GM18867 (cell line): ENCODE results near the gene PLXNB2.

Experiments
- ATAC-seq: cut with Tn5 transposase; IDR thresholded peaks from one replicate; pipeline ENCODE4 v1.9.1; 2021; ENCODE audit warnings: mild to moderate bottlenecking, moderate library complexity; ENCODE audit not compliant: unreplicated experiment

Gene PLXNB2

GRCh38 chr22:50267591-50268390 lies 39.7 kb downstream of the PLXNB2 start:
- ATAC-seq, result no peak

- no peak for ATAC-seq
Measured at GRCh38 chr22:50266994-50267393, 40.5 kb downstream of the PLXNB2 start.

- ATAC-seq, result no peak
Measured at GRCh38 chr22:50264946-50265669, 42.3 kb downstream of the PLXNB2 start.

GRCh38 chr22:50264104-50264745 lies 43.2 kb downstream of the PLXNB2 start:
- no peak for ATAC-seq

- ATAC-seq, result no peak
Measured at GRCh38 chr22:50262973-50263617, 44.4 kb downstream of the PLXNB2 start.

DNA sequence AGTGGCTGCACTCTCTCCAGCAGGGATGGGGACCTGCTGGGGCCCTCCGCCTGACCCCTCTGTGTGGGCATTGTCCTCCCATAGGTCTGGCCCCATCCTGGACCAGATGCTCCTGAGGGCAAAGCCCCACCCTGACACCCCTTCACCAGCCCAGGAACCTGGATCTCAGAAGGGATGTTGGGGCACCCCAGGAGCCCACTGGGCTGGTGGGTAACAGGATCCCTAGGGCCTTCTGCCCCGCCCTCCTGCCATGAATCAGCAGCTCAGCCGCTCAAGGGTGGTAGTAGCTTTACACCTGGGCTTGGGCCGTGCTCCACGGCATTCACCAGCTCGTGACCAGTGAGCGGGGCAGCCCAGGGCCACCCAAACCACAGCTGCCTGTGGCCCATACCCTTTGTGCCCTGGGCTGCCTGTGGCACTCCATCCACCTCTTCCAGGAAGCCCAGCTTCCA lies 45.0 kb downstream of the PLXNB2 start:
- ATAC-seq, result no peak

DNA sequence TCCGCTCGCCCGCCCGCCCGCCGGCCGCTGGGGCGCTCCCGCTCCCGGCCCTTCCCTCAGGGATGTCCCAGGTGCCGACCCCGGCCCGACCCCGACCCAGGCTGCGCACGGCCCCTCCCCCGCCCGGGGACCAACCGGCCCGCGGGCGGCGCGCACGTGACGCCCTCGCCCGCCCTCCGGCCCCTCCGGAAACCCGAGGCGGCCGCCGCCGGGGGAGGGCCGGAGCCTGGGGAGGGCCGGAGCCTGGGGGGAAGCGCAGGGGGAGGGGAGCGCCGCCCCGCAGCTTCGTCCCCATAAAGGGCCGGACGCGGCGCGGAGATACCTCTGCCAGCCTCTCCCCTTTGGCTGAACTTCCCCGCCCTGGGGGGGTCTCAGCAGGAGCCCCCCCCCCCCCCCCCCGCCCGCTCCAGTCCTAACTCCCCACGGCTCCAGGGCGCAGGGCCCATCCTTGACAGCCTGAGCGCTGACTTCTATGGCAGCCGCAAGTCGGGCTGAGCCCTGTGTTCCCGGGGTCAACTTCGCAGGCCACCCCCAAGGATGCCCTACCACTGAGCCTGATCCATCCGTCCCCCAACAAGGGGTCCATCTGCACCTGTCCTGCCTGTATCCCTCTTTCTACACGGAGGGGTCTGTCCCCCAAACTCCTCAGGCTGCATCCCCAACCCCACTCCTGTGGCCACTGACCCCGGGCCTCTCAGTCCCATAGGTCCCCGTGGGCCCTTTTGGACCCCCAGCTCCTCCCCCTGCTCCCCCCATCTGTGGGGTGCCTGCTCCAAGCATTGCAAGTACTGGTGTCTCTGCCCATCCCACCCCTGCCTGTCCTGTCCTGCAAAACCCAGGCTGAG lies 45.6 kb downstream of the PLXNB2 start, which contains the start of gene MAPK12:
Gene MAPK12, minus strand, starts transcription at position 69 of the 845 bp plus-strand sequence. CDS start 174 bp downstream, outside the sequence.
- no peak for ATAC-seq

DNA sequence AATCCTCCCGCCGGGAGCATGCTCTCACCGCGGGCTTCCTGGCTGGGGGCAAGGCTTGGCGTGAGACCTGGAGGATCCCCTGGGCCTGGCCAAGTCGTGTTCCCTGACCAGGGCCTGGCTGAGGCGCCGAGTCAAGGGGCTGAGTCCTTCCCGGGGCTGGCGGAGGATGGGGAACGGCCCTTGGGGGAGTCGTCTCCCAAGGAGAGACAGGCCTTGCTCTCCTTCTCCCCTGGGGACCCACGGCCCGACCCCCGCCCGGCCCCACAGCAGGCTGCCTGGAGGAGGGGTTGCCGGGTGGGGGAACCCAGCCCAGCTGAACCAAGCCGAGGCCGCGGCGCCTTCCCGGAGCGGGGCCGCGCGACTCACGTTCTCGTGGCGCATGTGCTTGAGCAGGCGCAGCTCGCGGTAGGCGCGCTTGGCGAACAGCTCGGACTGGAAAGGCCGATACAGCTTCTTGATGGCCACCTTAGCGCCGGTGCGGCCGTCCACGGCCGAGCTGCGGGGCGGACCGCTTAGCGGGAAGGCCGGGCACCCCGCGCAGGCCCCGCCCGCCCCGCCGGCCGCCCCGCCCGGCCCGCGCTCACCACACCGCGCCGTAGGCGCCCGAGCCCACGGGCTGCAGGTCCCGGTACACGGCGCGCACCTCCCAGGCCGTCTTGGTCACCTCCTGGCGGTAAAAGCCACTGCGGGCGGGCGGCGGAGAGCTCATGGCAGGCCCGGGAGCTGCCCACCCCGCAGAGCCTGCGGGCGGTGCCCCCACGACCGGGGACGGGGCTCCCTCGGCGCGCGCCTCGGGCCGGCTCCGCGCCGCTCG lies 46.4 kb downstream of the PLXNB2 start:
- ATAC-seq, result no peak

DNA sequence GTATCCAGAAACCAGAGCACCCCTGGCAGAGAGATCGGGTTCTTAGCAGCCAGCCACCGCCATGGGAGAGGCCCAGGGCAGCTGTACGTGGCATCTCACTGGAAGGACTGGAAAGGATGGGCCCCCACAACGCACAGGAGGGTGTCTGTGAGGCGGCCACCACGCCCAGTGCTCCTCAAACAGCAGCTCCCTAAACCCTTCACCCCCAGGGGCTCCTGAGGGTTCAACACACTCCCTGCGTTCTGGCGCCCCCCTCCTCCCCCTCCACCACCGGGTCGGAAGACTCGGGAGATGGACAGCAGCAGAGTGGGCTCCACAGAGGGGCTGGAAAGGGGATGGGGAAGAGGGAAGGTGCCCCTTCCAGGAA lies 47.0 kb downstream of the PLXNB2 start:
- no peak for ATAC-seq

DNA sequence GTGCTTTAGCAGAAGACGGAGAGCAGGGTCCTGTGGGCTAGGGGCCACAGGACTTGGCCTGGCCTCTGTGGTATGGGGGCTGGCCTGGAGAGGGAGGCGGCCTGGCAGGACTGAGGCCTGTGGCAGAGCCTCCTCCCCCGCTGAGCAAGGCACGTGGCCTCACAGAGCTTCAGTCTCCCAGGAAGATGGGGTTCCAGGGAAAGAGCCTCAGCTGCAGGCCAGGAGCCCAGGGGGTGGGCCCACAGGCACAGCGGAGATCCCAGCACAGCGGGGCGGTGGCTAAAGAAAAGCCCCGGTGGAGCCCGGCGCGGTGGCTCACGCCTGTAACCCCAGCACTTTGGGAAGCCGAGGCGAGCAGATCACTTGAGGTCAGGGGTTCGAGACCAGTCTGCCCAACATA lies 48.1 kb downstream of the PLXNB2 start:
- ATAC-seq, result no peak

DNA sequence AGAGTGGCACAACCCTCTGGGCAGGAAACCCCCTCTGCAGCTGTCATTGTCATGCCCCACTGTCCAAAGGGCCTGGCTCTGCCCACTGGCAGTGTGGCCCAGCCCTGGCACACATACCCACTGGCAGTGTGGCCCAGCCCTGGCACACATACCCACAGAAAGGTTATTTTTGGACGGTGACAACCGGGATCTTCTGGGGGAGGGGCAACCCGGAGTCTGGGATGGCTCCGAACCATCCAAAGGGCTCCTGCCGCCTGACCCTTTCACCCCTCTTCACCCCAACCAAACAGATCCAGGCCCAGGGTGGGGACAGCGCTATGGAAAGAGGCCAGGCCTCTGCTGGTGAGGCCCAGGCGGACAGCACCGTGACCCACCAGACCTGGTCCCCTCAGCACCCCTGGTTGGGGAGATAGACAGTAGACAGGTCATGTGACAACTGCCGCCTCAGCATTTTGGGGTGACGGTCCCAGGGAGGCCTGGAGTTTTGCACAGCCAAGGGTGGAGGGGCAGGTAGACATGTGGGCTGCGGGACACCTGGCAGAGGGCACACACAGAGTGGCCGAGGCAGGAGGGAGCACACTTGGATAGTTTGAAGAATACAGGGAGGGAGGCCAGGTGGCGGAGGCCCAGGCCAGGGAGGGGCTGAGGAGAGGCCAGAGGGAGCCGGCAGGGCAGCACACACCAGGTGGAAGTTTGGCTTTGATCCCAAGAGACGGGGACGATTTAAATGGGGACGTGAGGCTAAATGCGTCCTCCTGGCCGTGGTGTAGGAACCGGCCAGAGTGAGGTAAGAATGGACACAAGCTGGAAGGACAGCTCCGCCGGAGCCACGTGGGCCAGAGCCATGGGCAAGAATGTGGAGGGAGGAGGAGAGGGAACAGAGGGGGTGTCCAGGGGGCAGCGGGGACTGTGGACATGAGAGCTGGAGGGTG lies 48.8 kb downstream of the PLXNB2 start:
- no peak for ATAC-seq

DNA sequence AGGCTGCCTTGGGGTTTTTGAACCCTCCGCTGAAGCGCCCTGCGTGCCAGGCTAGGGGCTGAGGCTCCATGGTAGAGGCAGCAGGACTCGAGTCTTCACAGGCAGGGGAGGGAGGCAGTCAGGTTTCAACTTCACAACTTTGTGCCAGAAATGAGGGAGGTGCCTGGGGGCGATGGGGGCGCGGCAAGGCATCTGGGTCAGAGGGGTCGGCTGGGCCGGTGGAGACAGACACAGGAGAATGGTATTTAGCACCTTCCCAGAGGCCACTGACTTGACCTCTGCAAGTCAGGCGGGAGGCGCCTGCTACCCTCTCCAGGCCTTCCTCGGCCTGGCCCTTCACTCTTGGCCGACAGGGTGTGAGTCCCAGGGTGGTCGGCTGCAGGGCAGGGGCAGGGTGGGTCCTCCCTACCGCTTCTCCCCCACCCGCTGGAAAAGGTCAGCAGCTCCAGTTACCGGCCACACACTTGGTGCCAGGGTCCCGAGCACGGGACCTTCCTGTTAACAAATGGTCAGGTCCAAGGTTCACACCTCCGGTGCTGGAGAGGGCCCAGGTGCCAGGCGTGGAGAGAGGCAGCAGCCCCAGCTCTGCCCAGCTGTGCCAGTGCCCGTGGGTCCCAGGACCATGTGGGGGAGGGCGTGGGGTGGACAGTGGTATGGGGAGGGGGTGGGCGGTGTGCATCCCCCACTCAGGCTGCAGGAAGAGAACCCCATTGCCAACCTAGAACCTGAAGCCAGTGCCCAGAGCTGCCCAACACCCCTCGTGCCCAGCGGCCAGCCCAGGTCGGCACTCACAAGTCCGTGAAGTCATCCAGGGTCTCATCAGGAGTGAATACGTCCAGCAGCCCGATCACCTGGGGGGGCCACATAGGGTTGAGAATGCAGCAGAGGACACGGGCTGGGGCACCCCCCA lies 49.7 kb downstream of the PLXNB2 start:
- no peak for ATAC-seq

- ATAC-seq, result no peak
Measured at GRCh38 chr22:50257041-50257440, 50.4 kb downstream of the PLXNB2 start.

DNA sequence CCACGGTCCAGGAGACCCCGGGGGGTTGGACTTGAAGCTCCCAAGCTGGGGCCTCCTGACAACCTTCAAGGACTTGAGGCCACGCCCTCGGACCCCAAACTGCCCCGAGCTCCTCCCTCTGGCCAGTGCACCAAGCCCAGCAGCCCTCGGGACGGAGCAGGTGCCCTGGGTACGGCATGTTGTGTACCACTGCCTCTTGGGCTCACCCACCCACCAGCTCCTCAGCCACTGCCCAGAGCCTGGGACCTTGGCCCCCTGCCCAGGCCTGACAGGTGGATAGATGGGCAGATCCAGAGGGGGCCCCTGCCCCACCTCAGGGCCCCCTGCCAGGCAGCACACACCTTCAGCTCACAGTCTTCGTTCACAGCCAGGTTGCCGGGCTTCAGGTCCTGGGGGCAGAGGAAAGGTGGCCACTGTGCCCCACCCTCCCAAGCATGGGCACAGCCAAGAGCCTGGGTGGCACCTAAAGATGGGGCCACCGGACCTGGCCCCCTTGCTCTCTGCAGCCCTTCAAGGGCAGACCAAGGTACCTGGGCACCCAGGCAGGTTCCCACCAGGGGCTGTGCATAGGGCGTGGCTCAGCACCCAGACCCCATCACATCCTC lies 51.1 kb downstream of the PLXNB2 start:
- ATAC-seq, result no peak

GRCh38 chr22:50255607-50256006 lies 51.8 kb downstream of the PLXNB2 start:
- ATAC-seq, result no peak

- no peak for ATAC-seq
Measured at GRCh38 chr22:50255099-50255498, 52.3 kb downstream of the PLXNB2 start.

DNA sequence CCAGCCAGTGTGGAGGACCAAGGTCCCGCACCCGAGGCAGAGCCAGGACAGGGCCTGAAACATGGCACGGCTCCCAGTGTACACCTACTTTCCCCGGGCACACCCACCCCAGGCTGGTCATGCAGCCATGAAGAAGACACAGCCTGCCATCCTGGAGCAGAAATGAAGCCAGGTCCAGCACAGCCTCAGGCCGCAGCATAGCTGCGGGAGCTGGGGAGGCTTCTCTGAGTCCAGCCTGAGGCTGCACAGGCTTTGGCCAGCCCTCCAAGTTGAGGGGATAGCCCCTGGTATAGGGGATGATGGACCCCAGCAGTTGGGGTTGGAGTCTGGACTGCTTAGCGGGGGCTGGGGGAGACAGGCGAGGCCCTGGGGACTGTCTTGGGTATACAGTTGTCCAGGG lies 53.5 kb downstream of the PLXNB2 start:
- ATAC-seq, result no peak
